Stimulated activated CD4-positive, alpha-beta T cell treated with anti-CD3 and anti-CD28 coated beads, Interleukin-1b, Interleukin-23, amount 100 ng/mL, for 24 hours (primary cell): Measurements from ENCODE around the gene MAGI1.
"Not testable (repeated sequence)": the region's sequence is repeated elsewhere in the genome, so short reads cannot be mapped to it uniquely, and the experiment has no call there.

Experiments used
- DNase-seq, 4 experiments: peaks; one replicate each; pipeline ENCODE4 v3.0.0-alpha.2; 2020; ENCODE audit warnings: low read depth in 4 of 4, low spot score in 1 of 4

The MAGI1 gene

DNA sequence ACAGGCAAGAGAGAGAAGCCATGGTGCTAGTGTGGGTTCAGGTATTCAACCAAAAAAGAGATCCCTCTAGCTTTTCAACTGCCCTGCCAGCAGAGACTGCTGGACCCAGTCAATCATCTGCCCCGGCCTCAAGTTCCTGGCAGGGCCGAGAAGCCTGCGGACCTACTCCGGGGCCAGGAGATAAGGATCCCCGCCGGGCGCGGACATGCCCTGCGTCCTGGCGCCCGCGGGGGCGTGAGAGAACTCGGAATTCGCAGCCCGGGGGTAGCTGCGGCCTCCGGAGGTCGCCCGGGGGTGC is 821 bp upstream of the MAGI1 start:
- DNase-seq: no peak

- DNase-seq: no peak
Observed at GRCh38 chr3:66038384-66038725, 363 bp downstream of the MAGI1 start.

DNA sequence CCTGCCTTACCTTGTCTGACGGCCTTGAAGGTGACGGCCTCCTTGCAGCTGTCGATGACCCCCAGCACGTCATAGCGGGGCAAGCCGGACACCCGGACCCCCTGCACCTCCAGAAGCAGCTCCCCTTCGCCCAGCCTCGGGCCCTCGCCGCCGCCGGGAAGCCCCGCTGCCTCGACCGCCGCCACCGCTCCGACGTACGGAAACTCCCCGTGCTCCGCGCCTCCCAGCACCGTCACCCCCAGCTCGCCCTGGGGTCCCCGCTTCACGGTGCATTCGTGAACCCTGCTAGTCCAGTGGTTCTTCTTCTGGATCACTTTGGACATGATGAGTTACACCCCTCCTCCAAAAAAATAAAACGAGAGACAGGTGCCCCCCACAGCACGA is 740 bp downstream of the MAGI1 start:
- no peak for DNase-seq

DNA sequence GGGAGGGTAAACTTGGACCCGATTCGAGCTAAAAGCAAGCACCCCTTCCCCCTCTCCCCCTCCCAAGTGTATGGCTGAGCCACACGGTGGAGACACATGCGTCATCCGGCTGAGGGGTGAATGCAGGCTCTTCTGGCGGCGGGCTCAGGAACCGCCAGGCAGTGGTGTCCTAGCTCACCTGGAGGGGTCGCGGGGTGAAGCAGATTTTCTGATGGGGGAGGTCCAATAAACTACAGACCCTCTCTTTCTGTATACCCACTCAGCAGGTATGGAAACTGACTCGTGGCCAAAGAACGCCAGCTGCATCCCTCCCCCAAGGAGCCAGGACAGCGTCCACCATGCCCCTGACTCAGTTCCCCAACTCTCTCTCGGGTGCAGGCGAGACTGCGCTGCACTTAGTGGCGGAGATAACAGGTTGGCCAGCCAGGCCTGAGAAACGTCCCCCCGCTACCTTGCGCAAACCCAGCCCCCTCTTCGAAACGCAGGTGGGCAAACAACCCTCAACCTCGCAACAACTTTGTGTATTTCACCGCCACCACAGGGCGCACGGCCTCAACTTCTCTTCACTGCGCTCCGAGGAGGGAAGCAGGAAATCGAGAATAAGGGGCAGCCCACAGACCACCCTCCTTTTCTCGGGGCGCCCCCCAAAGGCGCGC is 1.3 kb downstream of the MAGI1 start:
- DNase-seq: no peak

DNA sequence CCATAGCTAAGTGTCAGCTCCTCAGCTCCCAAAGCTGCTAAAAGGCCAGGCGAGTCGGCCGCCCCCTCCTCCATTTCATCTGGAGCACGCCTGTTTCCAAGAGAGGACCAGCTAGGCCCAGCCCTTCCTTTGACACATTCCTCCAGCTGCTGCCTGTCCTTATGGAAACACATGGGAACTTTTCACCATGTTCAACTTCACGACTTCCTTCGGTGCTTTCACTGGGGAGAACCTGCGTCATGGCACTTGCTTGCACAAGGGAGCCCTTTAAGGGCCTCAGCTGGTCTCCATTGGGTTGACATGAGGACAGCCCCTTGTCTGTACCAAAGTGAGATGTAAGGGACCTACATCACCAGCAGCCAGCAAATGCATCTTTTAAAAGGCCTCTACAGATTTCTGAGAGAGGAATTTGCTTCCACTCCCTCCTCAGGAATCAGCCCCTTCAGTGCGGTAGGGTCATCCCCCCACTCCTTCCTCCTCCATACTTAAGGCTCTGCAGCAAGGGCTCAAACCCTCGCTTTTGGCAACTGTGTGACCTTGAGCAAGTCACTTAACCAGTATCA is 2.1 kb downstream of the MAGI1 start:
- DNase-seq: no peak

- no peak for DNase-seq
Observed at GRCh38 chr3:66035763-66036477, 2.8 kb downstream of the MAGI1 start.

GRCh38 chr3:66033241-66034138 is 5.2 kb downstream of the MAGI1 start:
- DNase-seq: no peak

GRCh38 chr3:66031102-66031698 is 7.5 kb downstream of the MAGI1 start:
- DNase-seq: no peak

DNA sequence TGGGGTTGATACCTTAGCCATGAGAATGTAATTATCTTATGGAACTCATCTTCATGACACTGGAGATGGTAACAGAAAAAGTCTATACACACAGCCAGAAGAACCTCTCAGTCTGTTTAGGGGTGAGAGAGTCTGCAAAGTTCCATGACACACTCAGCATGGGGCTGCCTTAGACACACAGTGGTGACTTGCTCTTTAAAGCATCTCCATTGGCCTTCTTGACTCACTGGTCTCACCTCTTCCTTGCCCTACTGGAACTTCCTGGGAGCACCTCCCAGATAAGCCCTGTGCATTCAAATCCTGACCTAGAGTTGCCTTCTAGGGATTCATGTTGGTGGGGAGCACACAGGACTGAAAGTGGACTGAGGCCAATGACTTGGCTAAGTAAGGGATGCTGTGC is 9.3 kb downstream of the MAGI1 start:
- no peak for DNase-seq

DNA sequence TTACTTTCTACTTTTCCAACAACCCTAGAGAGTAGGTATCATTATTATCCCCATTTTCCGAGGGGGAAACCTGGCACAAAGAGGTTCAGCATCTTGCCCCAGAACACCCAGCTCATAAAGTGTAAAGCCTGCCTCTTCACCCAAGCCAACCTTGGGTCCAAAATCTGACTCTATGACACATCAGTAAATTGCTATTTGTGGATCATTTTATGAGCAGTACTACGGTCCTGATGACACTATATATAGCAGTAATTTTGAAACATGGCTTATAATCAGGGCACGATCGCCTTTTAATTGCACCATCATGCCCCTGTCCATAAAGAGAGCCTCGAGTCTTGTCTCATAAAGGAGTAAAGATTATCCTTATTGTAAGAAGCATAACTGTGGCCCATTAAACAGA is 9.7 kb downstream of the MAGI1 start:
- DNase-seq: no peak

GRCh38 chr3:66028457-66028856 is 10.3 kb downstream of the MAGI1 start:
- no peak for DNase-seq

- DNase-seq: not testable (repeated sequence)
Observed at GRCh38 chr3:66027099-66027498, 11.6 kb downstream of the MAGI1 start.

DNA sequence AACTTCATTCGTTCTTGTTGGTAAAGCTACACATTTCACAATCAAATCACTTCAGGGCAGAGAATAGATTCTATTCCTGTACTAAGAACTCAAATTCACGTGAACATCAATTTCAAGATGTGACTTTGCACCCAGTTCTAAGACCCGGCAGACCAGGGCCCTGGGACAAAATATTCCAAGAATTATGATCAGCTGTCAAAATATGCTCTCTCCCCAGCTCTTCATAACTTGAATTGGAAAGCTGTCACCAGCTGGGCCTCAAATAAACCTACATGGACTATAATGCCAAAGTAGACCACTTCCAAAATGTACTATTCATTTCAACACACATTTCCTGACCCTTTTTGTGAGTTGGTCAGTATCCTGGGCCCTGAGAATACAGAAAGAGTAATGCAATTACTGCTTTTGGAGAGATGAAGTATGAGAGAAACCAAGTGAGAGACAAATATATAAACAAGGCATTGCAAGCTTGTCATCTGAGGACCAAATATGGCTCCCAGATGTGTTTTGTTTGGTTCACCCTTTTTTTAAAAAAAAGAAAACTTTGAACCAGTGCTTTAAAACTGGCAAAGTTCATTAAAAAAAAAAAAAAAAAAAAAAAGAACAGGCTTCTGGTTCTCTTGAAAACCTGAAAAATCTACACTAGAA is 14.9 kb downstream of the MAGI1 start:
- no peak for DNase-seq

DNA sequence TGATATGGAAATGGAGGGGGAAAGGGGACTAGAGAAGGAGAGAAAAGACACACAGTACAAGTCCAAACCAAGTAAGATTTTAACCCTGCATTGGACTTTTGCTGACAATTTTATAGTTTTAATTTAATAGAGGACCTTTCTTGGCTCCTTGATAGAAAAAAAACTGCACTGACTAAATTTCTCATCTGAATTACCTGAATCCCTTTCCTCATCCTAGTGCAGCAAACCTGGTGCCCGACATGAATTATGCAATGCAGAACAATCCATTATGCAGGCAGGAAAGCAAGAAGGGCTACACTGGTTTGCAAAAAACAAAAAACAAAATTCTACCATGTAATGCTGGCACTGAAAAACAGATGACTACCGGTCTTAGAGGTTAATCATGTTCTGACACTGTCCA is 15.5 kb downstream of the MAGI1 start:
- no peak for DNase-seq

DNA sequence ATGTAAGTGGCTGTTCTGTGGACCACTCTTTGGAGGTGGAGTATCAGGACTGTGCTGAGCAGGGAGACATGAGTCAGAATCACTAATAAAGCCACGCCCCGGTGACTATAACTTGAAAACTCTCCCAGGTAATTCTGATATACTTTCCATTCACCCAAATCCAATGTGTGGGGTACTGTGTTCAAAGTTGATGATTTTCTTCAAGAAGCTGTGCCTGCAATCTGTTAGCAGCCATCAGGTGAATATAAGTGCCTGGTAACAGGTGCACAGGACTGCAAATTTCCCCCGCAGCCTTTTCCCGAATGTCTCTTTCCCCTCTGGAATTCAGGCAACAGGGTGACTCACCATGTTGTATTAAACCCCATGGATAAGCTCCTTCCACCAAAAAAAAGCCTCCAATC is 17.0 kb downstream of the MAGI1 start:
- DNase-seq: no peak

DNA sequence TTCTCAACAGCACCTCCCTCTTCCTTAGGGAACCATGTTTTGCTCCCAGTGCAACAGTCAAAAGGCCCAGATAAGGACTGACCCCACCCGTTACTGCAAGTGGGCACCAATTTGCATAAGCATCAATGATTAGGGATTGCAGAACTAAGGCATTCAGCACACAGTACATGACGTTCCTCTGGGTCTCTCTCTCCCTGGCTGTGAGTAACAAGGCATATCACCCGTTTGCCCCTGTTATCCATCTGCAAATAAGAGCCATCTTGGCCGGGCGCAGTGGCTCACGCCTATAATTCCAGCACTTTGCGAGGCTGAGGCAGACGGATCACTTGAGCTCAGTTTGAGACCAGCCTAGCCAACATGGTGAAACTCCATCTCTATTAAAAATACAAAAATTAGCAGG is 18.8 kb downstream of the MAGI1 start:
- no peak for DNase-seq

GRCh38 chr3:66018057-66019033 is 20.4 kb downstream of the MAGI1 start:
- no peak for DNase-seq

GRCh38 chr3:66017591-66017990 is 21.1 kb downstream of the MAGI1 start:
- no peak for DNase-seq

- DNase-seq: no peak
Observed at GRCh38 chr3:66017084-66017483, 21.6 kb downstream of the MAGI1 start.

DNA sequence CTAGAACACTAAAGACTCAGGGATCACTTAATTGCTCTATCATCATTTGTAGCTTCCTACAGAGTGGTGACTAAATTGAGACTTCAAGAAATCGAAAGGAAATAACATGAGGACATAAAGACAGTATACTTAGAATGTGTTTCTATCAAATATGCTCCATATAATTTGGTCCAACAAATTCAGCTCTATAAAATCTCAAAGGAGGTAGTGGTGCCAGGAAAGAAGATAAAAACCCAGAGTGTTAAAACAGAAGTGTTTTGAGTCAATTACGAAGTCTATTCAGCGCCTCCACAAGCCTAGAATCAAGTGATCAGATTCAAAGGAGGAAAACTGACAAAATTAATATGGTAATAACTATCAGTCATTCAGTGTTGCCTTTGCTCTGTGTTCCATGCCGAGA is 22.9 kb downstream of the MAGI1 start:
- DNase-seq: no peak
